Effector memory CD4-positive, alpha-beta T cell (primary cell): ENCODE results near the gene TPD52L1.
"Not testable (repeated sequence)": the region's sequence is repeated elsewhere in the genome, so short reads cannot be mapped to it uniquely, and the experiment has no call there.

Experiments used
- DNase-seq, 3 donors: peaks; one replicate each; pipeline ENCODE4 v3.0.0-alpha.2; 2020
- H3K27ac ChIP-seq: 2 replicates; pipeline ENCODE4 v1.7.0; 2013; ENCODE audit warnings: mild to moderate bottlenecking, low read length, moderate library complexity; ENCODE audit not compliant: insufficient read depth, poor library complexity, severe bottlenecking
- H3K27me3 ChIP-seq: replicated peaks from 2 replicates; pipeline ENCODE4 v1.7.0; 2013; ENCODE audit warnings: mild to moderate bottlenecking, low read length; ENCODE audit not compliant: insufficient read depth, control insufficient read depth, poor library complexity, severe bottlenecking
- H3K36me3 ChIP-seq: 2 replicates; pipeline ENCODE4 v1.7.0; 2013; ENCODE audit warnings: mild to moderate bottlenecking, low read length, moderate library complexity; ENCODE audit not compliant: control insufficient read depth, insufficient read depth
- H3K4me1 ChIP-seq: 2 replicates; pipeline ENCODE4 v1.7.0; 2013; ENCODE audit warnings: low read length, mild to moderate bottlenecking; ENCODE audit not compliant: control insufficient read depth, insufficient read depth, poor library complexity, severe bottlenecking
- H3K4me3 ChIP-seq: 2 replicates; pipeline ENCODE4 v1.7.0; 2013; ENCODE audit warnings: low read length, low read depth, mild to moderate bottlenecking; ENCODE audit not compliant: insufficient read depth, poor library complexity, severe bottlenecking
- H3K9me3 ChIP-seq: 2 replicates; pipeline ENCODE4 v1.7.0; 2013; ENCODE audit warnings: mild to moderate bottlenecking, low read length, moderate library complexity; ENCODE audit not compliant: control insufficient read depth

Gene TPD52L1

GRCh38 chr6:125117818-125118217 is 35.8 kb upstream of the TPD52L1 start:
- no peaks in the 10 kb centered on the region for H3K36me3 ChIP-seq
- H3K27ac ChIP-seq: no peak overlapping the region
- no peaks in the 10 kb centered on the region for H3K9me3 ChIP-seq
- no peak overlapping the region for H3K4me3 ChIP-seq
- H3K27me3 ChIP-seq: no peaks in the 10 kb centered on the region
- no peaks in the 10 kb centered on the region for H3K4me1 ChIP-seq
- no peak for DNase-seq

- Histone ChIP-seq H3K27me3 (no peaks in the 10 kb centered on the region), H3K27ac (no peak overlapping the region), H3K4me1 (no peaks in the 10 kb centered on the region), H3K9me3 (no peaks in the 10 kb centered on the region), H3K36me3 (no peaks in the 10 kb centered on the region), H3K4me3 (no peak overlapping the region)
- no peak for DNase-seq
Observed at GRCh38 chr6:125120054-125120590, 33.5 kb upstream of the TPD52L1 start.

- Histone ChIP-seq H3K27me3 (no peaks in the 10 kb centered on the region), H3K36me3 (no peaks in the 10 kb centered on the region), H3K4me1 (no peaks in the 10 kb centered on the region), H3K27ac (no peak overlapping the region), H3K9me3 (no peaks in the 10 kb centered on the region), H3K4me3 (no peak overlapping the region)
- no peak for DNase-seq
Observed at GRCh38 chr6:125121894-125122293, 31.7 kb upstream of the TPD52L1 start.

- H3K27me3 ChIP-seq: no peaks in the 10 kb centered on the region
- no peak overlapping the region for H3K27ac ChIP-seq
- no peaks in the 10 kb centered on the region for H3K36me3 ChIP-seq
- no peaks in the 10 kb centered on the region for H3K4me1 ChIP-seq
- H3K4me3 ChIP-seq: no peak overlapping the region
- no peak for DNase-seq
- H3K9me3 ChIP-seq: no peaks in the 10 kb centered on the region
Observed at GRCh38 chr6:125123051-125123450, 30.5 kb upstream of the TPD52L1 start.

- no peaks in the 10 kb centered on the region for H3K27me3 ChIP-seq
- H3K36me3 ChIP-seq: no peaks in the 10 kb centered on the region
- H3K4me3 ChIP-seq: no peak overlapping the region
- H3K27ac ChIP-seq: no peak overlapping the region
- no peaks in the 10 kb centered on the region for H3K4me1 ChIP-seq
- H3K9me3 ChIP-seq: no peaks in the 10 kb centered on the region
- DNase-seq: no peak
Observed at GRCh38 chr6:125123468-125124048, 30.0 kb upstream of the TPD52L1 start.

- H3K36me3 ChIP-seq: no peaks in the 10 kb centered on the region
Observed at GRCh38 chr6:125124049-125124669, 29.4 kb upstream of the TPD52L1 start.

GRCh38 chr6:125125856-125126255 is 27.7 kb upstream of the TPD52L1 start:
- H3K36me3 ChIP-seq, H3K4me3 ChIP-seq, H3K4me1 ChIP-seq, DNase-seq, H3K27me3 ChIP-seq, H3K27ac ChIP-seq, H3K9me3 ChIP-seq: not testable (repeated sequence)

More at GRCh38 chr6:125124049-125124669, 29.4 kb upstream of the TPD52L1 start:
- Histone ChIP-seq H3K9me3 (no peaks in the 10 kb centered on the region), H3K27me3 (no peaks in the 10 kb centered on the region), H3K4me3 (no peak overlapping the region), H3K27ac (no peak overlapping the region), H3K4me1 (no peaks in the 10 kb centered on the region)
- no peak for DNase-seq

- Histone ChIP-seq H3K4me3 (no peak overlapping the region), H3K4me1 (no peaks in the 10 kb centered on the region), H3K27ac (no peak overlapping the region), H3K27me3 (no peaks in the 10 kb centered on the region), H3K36me3 (no peaks in the 10 kb centered on the region), H3K9me3 (no peaks in the 10 kb centered on the region)
- DNase-seq: no peak
Observed at GRCh38 chr6:125129354-125129753, 24.2 kb upstream of the TPD52L1 start.

- no peaks in the 10 kb centered on the region for H3K9me3 ChIP-seq
- H3K4me1 ChIP-seq: no peaks in the 10 kb centered on the region
- H3K27me3 ChIP-seq: no peaks in the 10 kb centered on the region
- no peaks in the 10 kb centered on the region for H3K36me3 ChIP-seq
- no peak overlapping the region for H3K4me3 ChIP-seq
- H3K27ac ChIP-seq: no peak overlapping the region
- DNase-seq: no peak
Observed at GRCh38 chr6:125132058-125132457, 21.5 kb upstream of the TPD52L1 start.

GRCh38 chr6:125136378-125136777 is 17.2 kb upstream of the TPD52L1 start:
- no peak overlapping the region for H3K4me3 ChIP-seq
- DNase-seq: no peak
- H3K27ac ChIP-seq: no peak overlapping the region
- no peaks in the 10 kb centered on the region for H3K4me1 ChIP-seq
- no peaks in the 10 kb centered on the region for H3K9me3 ChIP-seq
- no peaks in the 10 kb centered on the region for H3K27me3 ChIP-seq
- no peaks in the 10 kb centered on the region for H3K36me3 ChIP-seq
